GM18517 (cell line): Measurements from ENCODE around the gene CFI.

Experiments used
- ATAC-seq: cut with Tn5 transposase; IDR thresholded peaks from one replicate; pipeline ENCODE4 v1.9.1; 2021; ENCODE audit warnings: mild to moderate bottlenecking, moderate library complexity; ENCODE audit not compliant: unreplicated experiment

The CFI gene

DNA sequence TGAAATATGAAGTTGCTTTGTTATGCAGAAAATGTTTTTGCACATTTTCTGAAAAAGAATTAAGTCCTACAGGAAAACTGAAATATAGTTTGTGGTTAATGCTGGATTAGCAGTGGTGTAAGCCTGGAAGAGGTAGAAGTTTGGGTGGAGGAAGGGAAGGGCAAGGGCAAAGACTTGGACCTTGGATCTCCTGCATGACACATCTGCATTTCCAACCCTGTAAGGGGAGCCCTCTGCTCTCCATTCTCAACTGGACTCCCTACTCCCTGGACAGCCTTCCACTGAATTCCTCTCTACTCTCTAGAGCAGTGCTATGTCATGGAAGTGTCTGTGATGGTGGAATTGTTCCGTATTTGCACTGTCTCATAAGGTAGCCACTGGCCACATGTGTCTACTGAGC lies 103.1 kb downstream of the CFI start:
- no peak for ATAC-seq

DNA sequence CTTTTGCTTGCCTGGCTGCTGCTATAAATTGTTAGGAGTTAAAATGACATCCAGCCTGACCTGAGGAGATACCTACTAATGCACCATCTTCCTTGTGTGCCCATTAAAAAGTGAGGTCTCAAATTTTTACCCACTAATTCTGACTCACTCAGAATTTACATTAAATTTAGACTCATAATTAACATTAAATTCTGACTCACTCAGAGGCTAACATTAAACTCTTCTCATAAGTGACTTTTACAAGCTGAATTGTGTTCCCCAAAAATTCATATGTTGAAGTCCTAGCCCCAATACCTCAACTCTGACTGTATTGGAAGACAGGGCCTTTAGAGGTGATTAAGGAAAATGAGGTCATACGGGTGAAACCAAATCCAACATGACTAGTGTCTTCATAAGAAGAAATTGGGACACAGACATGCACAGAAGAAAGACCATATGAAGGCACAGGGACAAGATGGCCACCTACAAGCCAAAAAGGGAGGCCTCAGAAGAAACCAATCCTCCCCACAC lies 110.3 kb downstream of the CFI start:
- ATAC-seq: no peak
